Kidney (tissue), 14 donors: Measurements from ENCODE around the gene BLVRA. TPM values are rescaled to one million over a fixed set of nuclear protein-coding genes. Genes with fewer than 3 reads are reported as not detected.
"Not testable (repeated sequence)": the region's sequence is repeated elsewhere in the genome, so short reads cannot be mapped to it uniquely, and the experiment has no call there.

Experiments
- DNase-seq, 5 donors: peaks; one replicate each; pipeline ENCODE4 v3.0.0-alpha.2; 2013 to 2020
- FAIRE-seq: peaks from 2 replicates; lab custom pipeline; 2012; peaks lifted over from hg19 to GRCh38; lab: Jason Lieb, UNC
- H3K27ac ChIP-seq, 2 donors: one replicate each; pipeline ENCODE4 v1.7.0; 2013; ENCODE audit warnings: low read depth in 2 of 2, low read length in 2 of 2, inconsistent platforms in 1 of 2
- H3K27me3 ChIP-seq: one replicate; pipeline ENCODE4 v1.7.1; 2013; ENCODE audit warnings: low read length, inconsistent platforms; ENCODE audit not compliant: control insufficient read depth, insufficient read depth
- H3K36me3 ChIP-seq, 3 donors: one replicate each; pipeline versions ENCODE4 v1.7.0 to v1.7.1; 2013; ENCODE audit warnings: low read length in 3 of 3, control low read depth in 1 of 3, inconsistent platforms in 1 of 3; ENCODE audit not compliant: insufficient read depth in 3 of 3, control insufficient read depth in 2 of 3
- H3K4me1 ChIP-seq, 3 donors: one replicate each; pipeline versions ENCODE4 v1.7.0 to v1.7.1; 2013; ENCODE audit warnings: low read length in 3 of 3, inconsistent platforms in 1 of 3, low read depth in 1 of 3; ENCODE audit not compliant: control insufficient read depth in 2 of 3, insufficient read depth in 2 of 3
- H3K4me3 ChIP-seq, 3 donors: one replicate each; pipeline versions ENCODE4 v1.7.0 to v1.8.1; 2013; ENCODE audit warnings: low read length in 3 of 3, control low read depth in 1 of 3, inconsistent platforms in 1 of 3
- H3K9ac ChIP-seq, 3 donors: one replicate each; pipeline versions ENCODE4 v1.7.0 to v1.7.1; 2013; ENCODE audit warnings: low read length in 3 of 3, control low read depth in 1 of 3, inconsistent platforms in 1 of 3
- H3K9me3 ChIP-seq, 3 donors: one replicate each; pipeline versions ENCODE4 v1.7.0 to v1.7.1; 2013; ENCODE audit warnings: low read length in 3 of 3, control low read depth in 1 of 3, inconsistent platforms in 1 of 3; ENCODE audit not compliant: control insufficient read depth in 2 of 3, insufficient read depth in 1 of 3
- CTCF ChIP-seq: IDR thresholded peaks from 3 replicates; pipeline ENCODE4 v1.5.1; 2012; ENCODE audit warnings: mild to moderate bottlenecking, moderate library complexity, borderline replicate concordance; ENCODE audit not compliant: insufficient read depth; ENCODE audit errors: extremely low read depth
- intact Hi-C: fragments of 100-400 bp; cut with DNase I; formaldehyde crosslinking; loops from one replicate; pipeline ENCODE4 v1.11.1; 2022
- polyA plus RNA-seq: library from polyadenylated mRNA; stranded (reverse); fragments of 350-450 nt; fragmentation: Illumina TruSeq; extraction: RNeasy Lipid Tissue Mini Kit (QIAGEN cat#74804); gene quantifications from one replicate; pipeline ENCODE4 v1.2.3, GENCODE V29; 2014; ENCODE audit warnings: low read depth, low replicate concordance; ENCODE audit not compliant: insufficient read depth
- total RNA-seq: library from RNA; stranded (reverse); fragmentation: NEBNext Ultra II Directional; extraction: Animal tissue kit (Norgen Biotek cat#: 25700); gene quantifications from one replicate; pipeline ENCODE4 v1.2.1, GENCODE V29; 2021
- donor health status: control.
- donor health status: control.
- donor health status: control.
- donor health status: control.
- donor health status: control.
- donor health status: DM: yes; HTN: yes; CAD: no.
- donor health status: Normal renal cell carcinoma (clear cell type).

BLVRA gene
- total and polyA plus RNA-seq, 2 donors from 2014 or later = 69.6 to 86.9 TPM

GRCh38 chr7:43729924-43730248 lies 28.6 kb upstream of the BLVRA start:
- intact Hi-C loops = no loop called here
- peak overlapping the region; percentile 43 to 65 for H3K27ac ChIP-seq
- H3K4me1 ChIP-seq = peaks cover 0 to 4% (median 2%) of the 10 kb centered on the region in 3 donors
- H3K9me3 ChIP-seq = no peaks in the 10 kb centered on the region
- DNase-seq (no peak), FAIRE-seq (no peak)
- no peaks in the 10 kb centered on the region for H3K36me3 ChIP-seq
- H3K9ac ChIP-seq = peak overlapping the region; percentile 87 to 93 (median 91)
- no peak for TF ChIP-seq CTCF
- H3K4me3 ChIP-seq = peak overlapping the region; percentile 90 to 98 (median 94)
- H3K27me3 ChIP-seq = no peaks in the 10 kb centered on the region

GRCh38 chr7:43731494-43731893 lies 27.0 kb upstream of the BLVRA start:
- DNase-seq = peak in 2 of 5 donors; percentile 11 to 16
- H3K27ac ChIP-seq, intact Hi-C loops, FAIRE-seq, H3K36me3 ChIP-seq, H3K4me1 ChIP-seq, H3K9ac ChIP-seq, H3K27me3 ChIP-seq, H3K4me3 ChIP-seq, H3K9me3 ChIP-seq: not testable (repeated sequence)

- DNase-seq = peak in 3 of 5 donors; percentile 30 to 57 (median 34)
- H3K36me3 ChIP-seq, H3K4me3 ChIP-seq, H3K9me3 ChIP-seq, H3K9ac ChIP-seq, intact Hi-C loops, FAIRE-seq, H3K27ac ChIP-seq, H3K27me3 ChIP-seq, H3K4me1 ChIP-seq: not testable (repeated sequence)
Measured at GRCh38 chr7:43734575-43735332, 23.7 kb upstream of the BLVRA start.

- Histone ChIP-seq H3K9ac (no peak overlapping the region), H3K9me3 (no peaks in the 10 kb centered on the region), H3K4me1 (peaks cover 0 to 2% (median 0%) of the 10 kb centered on the region in 3 donors), H3K4me3 (no peak overlapping the region), H3K27ac (no peak overlapping the region), H3K36me3 (no peaks in the 10 kb centered on the region), H3K27me3 (no peaks in the 10 kb centered on the region)
- DNase-seq (no peak), FAIRE-seq (no peak)
- intact Hi-C loops = no loop called here
- no peak for TF ChIP-seq CTCF
Measured at GRCh38 chr7:43735403-43735801, 23.1 kb upstream of the BLVRA start.
